GM18520 (cell line): ENCODE measurements around the gene CCDC195.
"Not testable (repeated sequence)": the region's sequence is repeated elsewhere in the genome, so short reads cannot be mapped to it uniquely, and the experiment has no call there.

Experiments used
- ATAC-seq: cut with Tn5 transposase; IDR thresholded peaks from one replicate; pipeline ENCODE4 v1.9.1; 2021; ENCODE audit not compliant: unreplicated experiment

CCDC195 gene

GRCh38 chr2:224691563-224691962 lies 24.6 kb downstream of the CCDC195 start:
- ATAC-seq = no peak

GRCh38 chr2:224690868-224691267 lies 25.3 kb downstream of the CCDC195 start:
- no peak for ATAC-seq

GRCh38 chr2:224689539-224689938 lies 26.6 kb downstream of the CCDC195 start:
- ATAC-seq = no peak

- ATAC-seq = no peak
Measured at GRCh38 chr2:224688997-224689396, 27.2 kb downstream of the CCDC195 start.

GRCh38 chr2:224687156-224687555 lies 29.0 kb downstream of the CCDC195 start:
- no peak for ATAC-seq

GRCh38 chr2:224685121-224685520 lies 31.0 kb downstream of the CCDC195 start:
- ATAC-seq = no peak

GRCh38 chr2:224682134-224682533 lies 34.0 kb downstream of the CCDC195 start:
- no peak for ATAC-seq

GRCh38 chr2:224671731-224672130 lies 44.4 kb downstream of the CCDC195 start:
- ATAC-seq = no peak

- no peak for ATAC-seq
Measured at GRCh38 chr2:224670203-224670602, 46.0 kb downstream of the CCDC195 start.

- ATAC-seq = no peak
Measured at GRCh38 chr2:224669449-224669848, 46.7 kb downstream of the CCDC195 start.

- ATAC-seq = no peak
Measured at GRCh38 chr2:224668123-224668909, 47.8 kb downstream of the CCDC195 start.

GRCh38 chr2:224666951-224667553 lies 49.1 kb downstream of the CCDC195 start:
- peak; percentile 98 for ATAC-seq

GRCh38 chr2:224663322-224663721 lies 52.8 kb downstream of the CCDC195 start:
- not testable (repeated sequence) for ATAC-seq

GRCh38 chr2:224661708-224662107 lies 54.5 kb downstream of the CCDC195 start:
- ATAC-seq = not testable (repeated sequence)

GRCh38 chr2:224659714-224660113 lies 56.5 kb downstream of the CCDC195 start:
- no peak for ATAC-seq

- ATAC-seq = no peak
Measured at GRCh38 chr2:224658780-224659405, 57.3 kb downstream of the CCDC195 start.

GRCh38 chr2:224657349-224657748 lies 58.8 kb downstream of the CCDC195 start:
- ATAC-seq = no peak

GRCh38 chr2:224655006-224655537 lies 61.1 kb downstream of the CCDC195 start:
- ATAC-seq = no peak
